Measurements from ENCODE around the gene STAU1.

GRCh38 chr20:49179368-49180277, 8.5 kb downstream of the STAU1 start:
- TF ChIP-seq GABPA (IDR thresholded peaks at IDR 0.05; ENCODE audit: low read depth), result no peak
- no peak for TF ChIP-seq RAD21 (IDR thresholded peaks at IDR 0.05; ENCODE audit: low read length)
- no peak for TF ChIP-seq MAX (IDR thresholded peaks at IDR 0.05; ENCODE audit: low read depth)
- no peak for TF ChIP-seq CTCF (IDR thresholded peaks at IDR 0.05)
- no peak for TF ChIP-seq YY1 (IDR thresholded peaks at IDR 0.05; ENCODE audit: low read depth)
- TF ChIP-seq POLR2AphosphoS5 (IDR thresholded peaks at IDR 0.05; ENCODE audit: low read depth, low read length), result no peak
- no peak for TF ChIP-seq EP300 (IDR thresholded peaks at IDR 0.05; ENCODE audit: borderline replicate concordance in 1 of 2, low read depth in 1 of 2, low read length in 1 of 2)
- no peak for TF ChIP-seq FOSL2 (IDR thresholded peaks at IDR 0.05; ENCODE audit: borderline replicate concordance, low read depth)
- no peak for TF ChIP-seq USF1 (IDR thresholded peaks at IDR 0.05; ENCODE audit: borderline replicate concordance, low read depth)
- no peak for TF ChIP-seq REST (IDR thresholded peaks at IDR 0.05; ENCODE audit: low read depth, low read length)
- TF ChIP-seq ZBTB33 (IDR thresholded peaks at IDR 0.05; ENCODE audit: borderline replicate concordance, low read depth), result no peak
- TF ChIP-seq TAF1 (IDR thresholded peaks at IDR 0.05; ENCODE audit: borderline replicate concordance, low read depth, low read length), result no peak
- no peak for TF ChIP-seq SIN3A (IDR thresholded peaks at IDR 0.05; ENCODE audit: borderline replicate concordance, low read depth, low read length)
